Suprapubic skin (tissue), 3 donors: Measurements from ENCODE around the gene SOX12.

Source experiments
- CTCF ChIP-seq, 2 donors: fragments of 200-600 bp in 1 of 2; fragments of 450-650 bp in 1 of 2; sonication (generic) in 1 of 2; IDR thresholded peaks; one replicate each; pipeline ENCODE4 v1.5.1; 2016 to 2019; ENCODE audit warnings: antibody characterized with exemption in 2 of 2, mild to moderate bottlenecking in 1 of 2, moderate library complexity in 1 of 2
- POLR2A ChIP-seq, 2 donors: fragments of 450-650 bp; IDR thresholded peaks; one replicate each; pipeline ENCODE4 v1.6.1; 2017; ENCODE audit warnings: antibody characterized with exemption in 2 of 2, mild to moderate bottlenecking in 2 of 2, moderate library complexity in 2 of 2

DNA sequence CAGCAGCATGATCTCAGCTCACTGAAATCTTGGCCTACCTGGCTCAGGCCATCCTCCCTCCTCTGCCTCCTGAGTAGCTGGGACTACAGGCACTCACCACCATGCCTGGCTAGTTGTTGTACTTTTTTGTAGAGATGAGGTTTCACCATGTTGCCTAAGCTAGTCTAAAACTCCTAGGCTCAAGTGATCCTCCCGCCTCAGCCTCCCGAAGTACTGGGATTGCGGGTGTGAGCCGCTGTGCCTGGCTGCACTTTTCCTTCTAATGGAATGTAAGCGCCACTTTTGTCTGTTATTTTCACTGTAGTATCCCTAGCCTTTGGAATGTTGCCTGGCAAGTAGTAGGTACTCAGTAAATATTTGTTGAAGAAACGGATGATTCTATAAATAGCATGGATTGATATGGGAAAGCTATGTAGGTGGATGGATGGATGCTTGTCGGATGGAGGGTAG lies 44.8 kb downstream of the SOX12 start:
- TF ChIP-seq CTCF (IDR thresholded peaks at IDR 0.05) (no peak), POLR2A (IDR thresholded peaks at IDR 0.05) (no peak)
